GM21576 (cell line): ENCODE data around the gene ABLIM2.
"Not testable (repeated sequence)": the region's sequence is repeated elsewhere in the genome, so short reads cannot be mapped to it uniquely, and the experiment has no call there.

Experiments
- ATAC-seq: cut with Tn5 transposase; IDR thresholded peaks from one replicate; pipeline ENCODE4 v1.9.1; 2021; ENCODE audit warnings: mild to moderate bottlenecking, moderate library complexity; ENCODE audit not compliant: unreplicated experiment

ABLIM2 gene

DNA sequence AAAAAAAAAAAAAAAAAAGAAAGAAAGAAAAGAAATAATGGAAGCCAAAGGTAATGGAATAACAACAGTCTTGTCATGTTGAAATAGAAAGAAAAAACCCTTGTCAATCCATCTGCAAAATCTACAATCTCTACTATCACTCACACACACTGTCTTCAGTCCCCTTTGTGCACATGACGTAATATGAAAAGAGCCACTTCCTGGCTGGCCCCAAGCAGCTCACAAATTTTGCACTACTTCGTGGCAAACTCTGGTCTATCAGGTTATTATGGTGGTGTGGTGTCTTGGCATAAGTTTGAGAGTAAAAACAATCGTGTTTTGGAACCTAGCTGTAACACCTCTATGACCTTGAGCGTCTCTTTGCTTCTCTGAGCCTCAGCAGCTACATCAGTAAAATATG is 210.7 kb downstream of the ABLIM2 start:
- no peak for ATAC-seq

DNA sequence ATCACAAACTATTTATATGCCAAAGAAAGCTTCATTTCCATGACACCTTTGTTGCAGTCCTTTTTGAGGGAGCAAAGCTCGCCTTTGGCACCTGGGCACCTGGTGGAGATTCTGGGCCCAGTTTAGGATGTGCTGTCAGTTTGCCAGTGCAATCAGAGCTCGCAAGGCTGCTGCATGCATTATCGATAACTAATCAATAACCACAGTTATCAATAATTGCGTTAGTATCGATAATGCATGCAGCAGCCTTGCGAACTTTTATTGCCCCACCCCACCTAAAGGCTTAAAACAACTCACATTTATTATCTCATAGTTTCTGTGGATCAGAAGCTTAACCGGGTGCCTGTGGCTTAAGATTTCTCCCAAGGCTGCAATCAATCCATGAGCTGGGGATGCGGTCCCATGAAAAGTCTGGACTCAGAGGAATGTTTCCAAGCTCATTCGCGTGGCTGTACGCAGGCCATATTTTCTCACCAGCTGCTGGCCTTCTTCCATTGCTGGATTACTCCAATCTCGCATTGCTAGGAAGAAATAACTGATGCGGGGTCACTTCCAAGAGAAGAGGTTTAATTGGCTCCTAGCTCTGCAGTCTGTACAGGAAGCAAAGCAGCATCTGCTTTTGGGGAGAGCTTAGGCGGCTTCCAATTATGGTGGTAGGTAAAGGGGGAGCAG is 212.8 kb downstream of the ABLIM2 start:
- ATAC-seq, result no peak

DNA sequence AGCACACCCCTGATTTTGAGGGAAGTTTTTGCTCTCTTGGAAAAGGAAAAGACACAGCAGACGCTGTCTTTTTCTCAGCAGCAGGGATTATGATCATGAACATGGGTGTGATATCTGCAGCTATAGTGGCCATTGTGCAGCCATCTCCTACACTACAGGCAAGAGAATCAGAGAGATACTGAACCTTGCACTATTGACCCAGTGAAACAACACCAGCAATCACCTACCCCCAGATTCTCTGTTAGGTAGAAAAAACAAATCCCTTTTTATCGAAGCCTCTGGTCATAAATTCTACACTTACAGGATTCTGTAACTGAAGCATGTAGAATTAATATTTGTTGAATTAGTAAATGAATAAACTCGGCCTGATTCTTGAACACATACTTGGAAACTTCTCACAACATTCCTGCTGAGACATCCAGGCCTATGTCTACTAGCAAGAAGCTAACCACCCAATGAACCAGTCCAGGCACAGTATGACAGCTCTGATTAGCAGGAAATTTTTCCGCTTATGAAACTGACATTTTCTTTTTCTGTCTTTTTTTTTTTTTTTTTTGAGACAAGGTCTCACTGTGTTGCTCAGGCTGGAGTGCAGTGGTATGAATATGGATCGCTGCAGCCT is 213.9 kb downstream of the ABLIM2 start:
- no peak for ATAC-seq

DNA sequence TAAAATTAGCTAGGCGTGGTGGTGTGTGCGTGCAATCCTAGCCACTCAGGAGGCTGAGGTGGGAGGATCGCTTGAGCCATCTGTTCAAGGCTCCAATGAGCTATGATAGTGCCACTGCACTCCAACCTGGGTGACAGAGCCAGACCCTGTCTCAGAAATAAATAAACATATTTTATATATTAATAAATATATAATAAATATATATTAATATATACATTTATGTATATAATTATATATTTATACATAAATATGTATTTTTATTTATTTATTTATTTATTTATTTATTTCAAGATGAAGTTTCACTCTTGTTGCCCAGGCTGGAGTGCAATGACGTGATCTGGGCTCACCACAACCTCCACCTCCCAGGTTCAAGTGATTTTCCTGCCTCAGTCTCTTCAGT is 214.9 kb downstream of the ABLIM2 start:
- not testable (repeated sequence) for ATAC-seq

DNA sequence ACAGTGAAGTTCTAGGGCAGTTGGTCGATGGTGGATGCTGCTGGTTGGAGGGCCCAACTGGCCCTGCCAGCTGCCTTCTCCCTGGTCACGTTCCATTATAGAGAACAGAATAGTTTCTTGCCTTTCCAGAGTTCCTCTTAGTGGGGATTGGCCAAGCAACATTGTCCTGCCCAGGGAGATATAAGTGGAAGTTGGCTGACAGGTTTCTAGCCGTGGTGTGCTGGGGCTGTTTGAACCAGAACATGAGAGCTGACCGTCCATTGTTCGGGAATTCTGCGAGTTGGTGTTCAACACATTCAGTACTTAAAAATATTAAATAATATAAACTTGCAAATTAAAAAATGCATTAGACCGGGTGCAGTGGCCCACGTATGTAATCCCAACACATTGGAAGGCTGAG is 215.4 kb downstream of the ABLIM2 start:
- no peak for ATAC-seq

DNA sequence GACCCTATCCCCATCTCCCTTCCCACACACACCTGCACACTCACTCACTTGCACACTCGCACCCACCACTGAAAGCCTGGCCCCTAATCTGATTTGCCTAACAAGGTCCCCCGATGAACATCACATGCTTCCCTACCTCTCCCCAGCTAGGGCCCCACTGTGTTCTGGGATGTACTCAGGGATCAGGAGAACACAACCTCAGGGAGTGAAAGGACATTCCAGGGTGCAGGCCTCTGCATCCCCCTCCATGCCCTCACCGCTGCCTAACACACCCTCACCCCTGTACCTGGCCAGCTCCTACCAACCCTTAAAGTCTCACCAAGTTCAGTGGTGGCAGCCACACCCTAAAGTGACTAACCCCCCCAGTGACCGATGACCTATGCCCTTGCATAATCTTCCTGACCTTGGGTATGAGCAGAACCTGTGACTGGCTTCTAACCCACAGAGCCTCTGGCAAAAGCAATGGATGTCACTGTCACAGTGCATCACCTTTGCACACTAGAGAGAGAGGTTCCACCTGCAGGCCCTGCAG is 216.6 kb downstream of the ABLIM2 start:
- ATAC-seq, result no peak

DNA sequence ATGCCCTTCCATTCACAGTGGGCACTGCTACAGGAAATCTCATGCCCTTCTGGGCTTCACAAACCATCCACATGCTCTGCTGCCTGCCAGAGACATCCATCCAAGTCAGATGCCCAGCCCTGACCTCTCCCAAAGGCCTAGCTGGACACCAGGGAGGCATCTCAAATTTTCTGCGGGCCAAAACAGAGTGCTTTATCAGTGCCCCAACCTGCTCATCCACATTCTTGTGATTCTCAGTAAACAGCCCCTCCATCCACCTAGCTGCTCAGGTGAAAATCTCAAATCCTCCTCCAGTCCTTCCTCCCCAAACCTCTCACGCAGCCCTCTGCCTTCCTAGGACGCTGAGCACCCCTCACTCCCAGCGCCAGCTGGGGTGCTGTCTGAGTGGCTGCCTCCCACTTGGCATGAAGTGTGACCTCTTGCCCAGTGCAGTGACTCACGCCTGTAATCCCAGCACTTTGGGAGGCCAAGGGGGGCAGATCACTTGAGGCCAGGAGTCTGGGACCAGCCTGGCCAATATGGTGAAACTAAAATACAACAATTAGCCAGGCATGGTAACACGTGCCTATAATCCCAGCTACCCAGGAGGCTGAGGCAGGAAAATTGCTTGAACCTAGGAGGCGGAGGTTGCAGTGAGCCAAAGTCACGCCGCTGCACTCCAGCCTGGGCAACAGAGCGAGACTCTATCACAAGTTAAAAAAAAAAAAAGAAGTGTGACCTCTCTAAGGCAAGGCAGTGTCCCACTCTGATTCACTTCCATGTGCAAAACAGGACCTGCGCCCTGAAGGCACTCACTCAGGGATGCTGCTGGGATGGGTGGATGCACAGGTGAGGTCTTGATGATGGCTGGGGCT is 217.3 kb downstream of the ABLIM2 start:
- ATAC-seq, result no peak

DNA sequence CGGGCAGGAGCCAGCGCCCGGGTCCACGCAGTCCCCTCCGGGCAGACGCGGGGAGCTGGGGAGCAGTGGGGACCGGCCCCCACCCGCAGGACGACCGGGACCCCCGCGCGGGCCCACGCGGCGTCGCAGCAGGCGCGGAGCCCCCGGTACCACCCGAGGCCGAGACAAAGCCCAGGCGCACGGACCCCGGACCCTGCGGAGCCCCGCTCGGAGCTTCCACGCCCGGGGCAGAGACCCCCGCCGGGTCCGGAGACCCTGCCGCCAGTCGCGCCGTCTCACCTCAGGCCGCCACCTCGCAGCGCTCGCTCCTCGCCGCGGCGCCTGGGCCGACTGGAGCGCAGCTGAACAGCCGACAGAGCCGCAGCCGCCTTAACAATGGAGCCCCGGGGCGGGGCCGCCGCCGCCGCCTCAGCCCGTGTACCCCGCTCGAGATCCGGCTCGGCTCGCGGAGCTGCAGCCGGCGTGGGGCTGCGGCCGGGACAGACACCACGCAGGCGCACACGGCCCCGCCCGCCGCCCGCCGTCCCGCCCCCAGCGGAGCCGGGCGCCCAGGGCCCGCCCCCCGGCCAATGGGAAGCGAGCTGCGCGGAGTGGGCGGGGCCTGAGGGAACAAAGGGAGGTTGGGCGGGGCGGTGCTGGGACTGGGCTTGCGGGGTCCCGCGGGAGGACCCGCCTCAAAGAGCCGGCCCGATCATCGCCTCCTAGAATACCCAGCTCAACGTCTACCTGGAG is 219.1 kb downstream of the ABLIM2 start, which contains the start of gene AFAP1:
TSS of gene AFAP1 (minus strand) at position 485 of the 732 bp plus-strand sequence. CDS start 67,783 bp downstream, outside the sequence.
- ATAC-seq, result peak; percentile 86

DNA sequence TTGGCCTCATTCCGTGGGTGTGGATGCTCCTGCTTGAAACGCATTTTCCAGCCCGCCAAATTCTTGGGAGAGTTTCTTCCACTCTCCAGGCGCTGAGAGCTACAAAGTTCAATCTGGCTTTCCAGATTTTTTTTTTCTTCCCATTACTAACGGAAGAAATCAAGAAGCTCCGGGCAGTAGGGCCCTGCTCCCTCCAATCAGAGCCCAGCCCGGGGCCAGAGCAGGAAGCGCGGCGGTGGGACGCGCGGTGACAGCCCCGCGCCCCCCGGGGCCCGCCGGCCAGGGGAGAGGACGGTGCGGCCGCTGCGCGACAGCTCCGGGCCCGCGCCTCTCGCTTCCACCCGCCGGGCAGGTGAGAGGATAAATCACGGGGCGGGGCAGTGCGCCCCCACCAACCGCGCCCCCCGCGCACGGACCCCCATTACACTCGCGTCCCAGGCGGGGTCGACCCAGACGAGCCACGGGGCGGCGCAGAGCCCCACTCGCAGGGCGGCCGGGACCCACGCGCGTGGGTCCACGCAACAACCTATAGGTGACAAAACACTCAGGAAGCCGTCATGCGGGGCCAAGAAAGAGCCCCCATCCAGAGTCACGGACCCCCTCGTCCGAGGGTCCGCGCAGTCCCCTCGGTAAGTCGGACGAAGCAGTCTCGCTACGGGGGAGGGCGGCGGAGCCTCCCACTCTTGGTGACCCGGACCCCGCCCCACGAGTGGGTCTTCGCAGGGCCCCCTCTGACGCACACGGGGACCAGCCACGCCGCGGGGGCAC is 219.8 kb downstream of the ABLIM2 start:
- ATAC-seq, result no peak

DNA sequence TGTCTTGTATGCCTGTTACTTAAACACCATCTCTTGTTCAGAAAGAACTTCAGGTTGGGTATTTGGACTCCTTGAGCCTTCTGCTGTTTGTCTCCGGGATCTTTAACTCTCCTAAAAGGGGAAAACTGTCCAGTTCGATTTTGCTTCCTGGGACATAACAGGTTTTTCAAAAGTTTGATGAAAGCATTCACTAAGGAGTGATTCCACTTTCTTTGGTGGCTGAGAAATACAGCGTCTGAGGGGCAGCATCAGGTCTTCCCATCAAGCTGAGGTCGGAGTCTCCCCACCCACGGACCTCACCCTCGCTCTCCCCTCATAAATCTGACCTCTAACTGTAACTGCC is 220.4 kb downstream of the ABLIM2 start:
- ATAC-seq, result no peak

DNA sequence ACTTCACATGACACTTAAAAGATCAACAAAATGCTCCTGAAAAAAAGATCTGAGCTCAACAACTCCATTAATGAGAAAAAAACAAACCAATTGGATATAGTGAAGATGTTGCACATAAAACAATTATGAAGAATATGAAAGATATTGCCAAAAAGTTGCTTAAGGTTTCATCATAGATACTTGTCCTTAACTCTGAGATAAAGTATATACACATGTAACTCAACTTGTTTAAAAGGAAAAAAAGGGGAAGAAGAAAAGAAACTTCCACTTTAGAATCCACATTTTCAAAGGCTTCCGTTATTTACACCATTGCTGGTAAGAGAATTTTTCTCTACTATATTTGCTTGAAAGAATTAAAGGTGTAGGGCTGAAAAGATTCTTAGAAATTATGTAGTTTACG is 221.6 kb downstream of the ABLIM2 start:
- ATAC-seq, result no peak

DNA sequence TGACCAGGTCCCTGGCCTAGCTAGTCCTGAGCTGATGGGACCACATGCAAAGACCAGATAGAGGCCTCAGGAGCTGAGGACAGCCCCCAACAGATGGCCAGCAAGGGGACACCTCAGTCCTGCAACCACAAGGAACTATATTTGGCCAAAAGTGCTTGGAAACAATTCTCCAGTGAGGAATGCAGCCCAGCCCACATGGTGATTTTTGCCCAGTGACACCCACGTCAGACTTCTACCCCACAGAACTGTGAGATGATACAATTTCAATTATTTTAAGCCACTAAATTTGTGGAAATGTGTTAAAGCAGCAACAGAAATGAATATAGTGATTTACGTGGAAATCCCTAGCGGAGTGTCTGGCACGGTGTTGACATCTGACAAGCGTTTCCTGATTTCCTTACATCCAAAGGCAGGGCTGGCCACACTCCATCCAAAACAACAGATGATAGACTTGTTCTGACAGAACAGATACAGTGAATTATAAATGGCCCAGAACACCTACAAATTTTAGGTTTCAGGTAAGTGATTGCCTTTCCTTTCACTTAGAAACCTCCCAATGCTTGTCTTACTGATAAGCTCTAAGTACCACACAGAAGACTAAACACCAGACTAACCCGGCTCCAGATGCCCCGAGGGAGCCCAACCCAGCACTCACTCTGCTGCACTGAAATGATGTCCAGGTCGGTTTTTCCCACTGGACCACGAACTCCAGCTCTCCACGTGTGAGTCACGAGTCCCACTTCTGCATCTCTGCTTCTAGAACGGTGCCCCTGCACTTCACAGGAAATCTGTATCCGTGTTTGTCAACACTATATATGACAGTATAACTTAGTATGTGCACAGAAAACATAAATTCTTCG is 224.7 kb downstream of the ABLIM2 start:
- ATAC-seq, result no peak

DNA sequence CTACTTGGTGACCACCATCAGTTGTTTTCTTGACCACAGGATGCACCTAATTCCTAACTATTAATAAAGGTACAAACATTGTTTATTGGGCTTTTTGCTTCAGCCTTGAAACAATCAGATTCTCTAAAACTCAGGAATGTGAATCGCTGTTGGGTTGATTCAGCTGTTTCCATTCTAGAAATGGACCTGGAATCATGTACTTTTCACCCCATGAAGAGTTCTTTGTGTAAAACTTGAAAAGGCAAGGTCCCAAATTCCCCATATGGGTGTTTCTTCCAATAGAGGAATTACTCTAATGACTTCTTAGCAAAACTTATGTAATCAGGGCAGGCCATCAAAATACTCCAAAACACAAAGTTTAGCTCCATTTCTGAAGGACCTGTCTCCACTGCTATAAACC is 226.3 kb downstream of the ABLIM2 start:
- ATAC-seq, result no peak

DNA sequence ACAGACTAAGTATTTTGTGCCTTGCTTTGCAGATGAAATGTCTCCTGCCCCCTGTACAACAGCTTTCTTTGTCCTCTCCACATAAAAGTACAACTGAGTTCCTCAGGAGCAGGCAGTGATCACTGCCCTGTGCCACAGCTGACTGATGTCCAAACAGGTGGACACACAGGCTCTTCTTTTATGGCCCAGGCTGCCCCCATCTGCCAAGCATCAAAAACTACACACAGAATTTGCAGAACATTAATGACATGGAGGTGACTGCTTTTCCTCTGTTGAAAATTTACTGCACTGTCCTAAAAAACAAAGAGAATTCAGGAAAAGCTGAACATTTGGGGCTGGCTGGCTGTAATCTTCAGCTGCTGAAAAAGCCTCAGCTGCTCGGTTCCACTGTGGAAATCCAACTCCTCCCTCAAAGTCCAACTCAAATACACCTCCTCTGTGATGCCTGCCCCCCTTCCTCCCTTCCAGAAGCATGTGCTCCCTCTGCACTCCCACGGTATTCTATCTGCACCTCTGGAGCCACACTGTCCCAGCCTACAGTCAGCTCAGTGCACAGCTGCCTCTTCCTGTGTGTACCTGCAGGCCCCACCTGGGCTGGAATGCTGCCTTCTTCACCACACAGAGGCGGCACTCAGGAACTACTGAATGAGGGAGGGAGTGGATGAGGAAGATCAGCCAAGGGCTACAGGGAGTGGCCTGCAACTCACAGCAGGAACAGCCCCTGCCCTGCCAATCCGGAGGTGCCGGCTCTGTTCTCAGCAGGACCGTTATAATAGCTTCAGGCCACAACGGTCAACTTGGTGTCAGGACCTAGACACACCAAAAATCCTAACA is 229.3 kb downstream of the ABLIM2 start:
- no peak for ATAC-seq

DNA sequence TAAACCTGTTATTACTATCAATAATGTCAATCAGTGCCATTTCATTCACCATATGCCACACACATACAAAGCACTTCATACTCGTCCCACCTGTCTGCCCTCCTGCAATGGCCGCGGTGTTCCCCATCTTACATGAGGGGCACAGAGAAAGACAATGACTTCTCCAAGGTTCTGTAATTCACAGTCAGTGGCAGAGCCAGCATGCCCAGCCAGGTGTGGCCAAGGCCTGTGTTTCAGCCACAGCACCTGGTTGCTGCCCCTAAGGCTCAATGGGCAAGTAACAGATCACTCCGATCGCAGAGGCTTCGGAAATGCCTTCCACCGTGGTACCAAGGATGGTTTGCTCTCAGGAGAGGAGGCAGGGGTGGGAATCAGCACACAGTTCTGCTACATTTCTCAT is 229.9 kb downstream of the ABLIM2 start:
- ATAC-seq, result no peak

DNA sequence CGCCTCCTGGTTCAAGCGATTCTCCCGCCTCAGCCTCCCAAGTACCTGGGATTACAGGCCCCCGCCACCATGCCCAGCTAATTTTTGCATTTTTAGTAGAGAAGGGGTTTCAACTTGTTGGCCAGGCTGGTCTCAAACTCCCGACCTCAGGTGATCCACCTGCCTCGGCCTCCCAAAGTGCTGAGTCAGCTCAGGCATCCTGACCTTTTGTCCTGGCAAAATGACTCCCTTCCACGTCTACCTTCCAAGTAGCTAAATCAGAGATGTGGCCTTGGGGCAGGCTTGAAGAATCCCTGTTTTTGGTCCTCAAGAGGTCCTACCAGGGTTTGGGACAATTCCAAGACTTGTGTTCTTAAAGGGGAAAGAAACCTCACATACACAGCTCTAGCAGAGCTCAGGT is 231.8 kb downstream of the ABLIM2 start:
- no peak for ATAC-seq

DNA sequence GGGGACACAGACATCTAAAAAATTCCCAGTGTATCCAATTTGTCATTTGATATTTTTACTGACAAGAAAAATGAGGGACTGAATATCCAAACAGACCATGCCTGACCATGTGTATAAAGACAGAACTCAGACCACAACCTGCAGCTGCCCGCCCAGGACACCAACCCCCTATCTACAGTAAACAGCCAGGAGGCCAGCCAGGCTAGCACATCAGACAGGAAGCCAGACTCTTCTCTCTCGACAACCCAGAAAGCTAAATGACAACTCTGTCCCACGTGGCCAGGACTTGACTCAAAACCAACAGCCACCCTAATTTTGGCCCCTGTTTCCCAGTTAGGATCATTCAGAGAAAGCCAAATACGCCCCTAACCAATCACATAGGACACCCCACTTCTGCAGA is 234.0 kb downstream of the ABLIM2 start:
- no peak for ATAC-seq

DNA sequence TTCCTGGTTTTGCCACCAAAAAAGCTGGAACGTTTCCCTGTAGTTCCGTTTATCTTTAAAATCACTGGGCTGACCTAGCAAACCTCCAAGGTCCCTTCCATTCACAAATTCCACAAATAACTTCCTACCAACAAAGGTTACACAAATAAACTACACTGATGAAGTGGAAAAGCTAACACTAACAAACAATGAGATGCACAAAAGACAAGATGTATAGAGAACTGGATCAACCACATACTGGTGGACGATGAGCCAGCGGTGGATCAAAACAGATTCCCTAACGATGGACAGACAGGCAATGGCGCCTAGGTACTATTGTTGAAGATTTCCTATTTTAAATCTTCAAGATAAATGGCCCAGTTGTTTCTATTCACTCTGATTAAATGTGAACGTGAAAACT is 234.4 kb downstream of the ABLIM2 start:
- ATAC-seq, result no peak

DNA sequence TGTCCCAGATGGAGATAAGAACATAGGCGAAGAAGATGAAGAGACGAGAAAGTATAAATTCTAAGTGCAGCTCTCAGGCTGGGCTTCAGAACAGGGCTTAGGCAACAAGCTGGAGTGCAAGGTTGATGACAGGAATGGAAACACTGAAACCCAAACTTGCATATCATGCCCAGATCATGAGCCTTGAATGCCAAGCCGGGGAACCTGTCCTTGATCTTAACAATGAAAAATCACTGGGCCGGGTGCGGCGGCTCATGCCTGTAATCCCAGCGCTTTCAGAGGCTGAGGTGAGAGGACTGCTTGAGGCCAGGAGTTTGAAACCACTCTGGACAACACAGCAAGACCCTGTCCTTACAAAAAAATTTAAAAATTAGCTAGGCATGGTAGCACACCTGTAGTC is 236.1 kb downstream of the ABLIM2 start:
- no peak for ATAC-seq
